SK-N-MC (cell line): Measurements from ENCODE around the gene MYH14.
"Not testable (repeated sequence)": the region's sequence is repeated elsewhere in the genome, so short reads cannot be mapped to it uniquely, and the experiment has no call there.

Source experiments
- EZH2 ChIP-seq: fragments of 200-600 bp; sonication (generic); IDR thresholded peaks from one replicate; pipeline ENCODE4 v1.6.1; 2017; ENCODE audit warnings: antibody characterized with exemption
- POLR2AphosphoS5 ChIP-seq: IDR thresholded peaks from 2 replicates; pipeline ENCODE4 v1.6.1; 2012; ENCODE audit warnings: mild to moderate bottlenecking, low read depth, low read length, borderline replicate concordance

GRCh38 chr19:50347089-50347581 is 143.7 kb downstream of the MYH14 start:
- not testable (repeated sequence) for TF ChIP-seq POLR2AphosphoS5, EZH2
